Gastrocnemius medialis (tissue), 4 donors: ENCODE results near the gene LMO2. TPM values are rescaled to one million over a fixed set of nuclear protein-coding genes. Genes with fewer than 3 reads are reported as not detected.

ENCODE experiments used
- ATAC-seq, 2 donors: fragments of 150-250 bp; one replicate each; pipeline ENCODE4 v1.9.1; 2016
- DNase-seq, 2 donors: peaks; one replicate each; pipeline ENCODE4 v3.0.0-alpha.2; 2019
- H3K27ac ChIP-seq, 4 donors: fragments of 200-600 bp; sonication (generic); 1 replicate in 1 of 4; 2 replicates in 3 of 4; pipeline ENCODE4 v1.5.1; 2016 to 2018; ENCODE audit warnings: mild to moderate bottlenecking in 2 of 4, moderate library complexity in 1 of 4
- H3K27me3 ChIP-seq, 3 donors: fragments of 200-600 bp; sonication (generic) in 2 of 3; 1 replicate in 1 of 3; 2 replicates in 2 of 3; pipeline versions ENCODE4 v1.5.1 to v1.6.0; 2016 to 2019; ENCODE audit warnings: mild to moderate bottlenecking in 1 of 3, moderate library complexity in 1 of 3
- H3K36me3 ChIP-seq, 2 donors: fragments of 200-600 bp; sonication (generic) in 1 of 2; one replicate each; pipeline ENCODE4 v1.5.1; 2017 to 2018
- H3K4me1 ChIP-seq, 2 donors: fragments of 200-600 bp; sonication (generic) in 1 of 2; one replicate each; pipeline ENCODE4 v1.5.1; 2016 to 2017; ENCODE audit warnings: mild to moderate bottlenecking in 2 of 2
- H3K4me3 ChIP-seq, 4 donors: fragments of 200-600 bp; sonication (generic) in 3 of 4; 1 replicate in 1 of 4; 2 replicates in 3 of 4; pipeline ENCODE4 v1.5.1; 2016 to 2019; ENCODE audit warnings: mild to moderate bottlenecking in 2 of 4
- H3K9me3 ChIP-seq, 3 donors: fragments of 200-600 bp; sonication (generic) in 2 of 3; 1 replicate in 1 of 3; 2 replicates in 2 of 3; pipeline ENCODE4 v1.5.1; 2016 to 2019
- POLR2A ChIP-seq, 2 donors: fragments of 450-650 bp; IDR thresholded peaks; one replicate each; pipeline ENCODE4 v1.6.1; 2017; ENCODE audit warnings: antibody characterized with exemption in 2 of 2, mild to moderate bottlenecking in 2 of 2, moderate library complexity in 2 of 2
- in situ Hi-C, 4 donors: fragments of 200-750 bp; cut with MboI; loops; one replicate each; pipeline versions ENCODE4 v1.15.0 to v1.8.0; 2017; ENCODE audit warnings: low sequenced_read_pairs in 4 of 4
- intact Hi-C: fragments of 100-400 bp; cut with DNase I; formaldehyde crosslinking; loops from one replicate; pipeline ENCODE4 v1.15.1; 2023; ENCODE audit warnings: low total_unique reads
- total RNA-seq, 4 donors: library from RNA; depleted of rRNA; stranded (reverse); fragments of >200 nt; gene quantifications; one replicate each; pipeline versions ENCODE4 v1.1.0 to v1.2.3, GENCODE V29; 2016
- TF ChIP-seq, protein P1 (sequence below), 5 experiments: fragments of 450-650 bp in 3 of 5; fragments of 200-600 bp in 2 of 5; sonication (generic) in 2 of 5; IDR thresholded peaks in 4 of 5; conservative IDR thresholded peaks in 1 of 5; 1 replicate in 4 of 5; 2 replicates in 1 of 5; pipeline ENCODE4 v1.5.1; 2016 to 2019; ENCODE audit warnings: antibody characterized with exemption in 5 of 5, mild to moderate bottlenecking in 3 of 5, moderate library complexity in 3 of 5

The LMO2 gene
- total RNA-seq = 10 to 100 TPM in 3 of 4 donors, 1 to 10 TPM in 1; 5.3 to 41.9 (median 19.2) TPM

DNA sequence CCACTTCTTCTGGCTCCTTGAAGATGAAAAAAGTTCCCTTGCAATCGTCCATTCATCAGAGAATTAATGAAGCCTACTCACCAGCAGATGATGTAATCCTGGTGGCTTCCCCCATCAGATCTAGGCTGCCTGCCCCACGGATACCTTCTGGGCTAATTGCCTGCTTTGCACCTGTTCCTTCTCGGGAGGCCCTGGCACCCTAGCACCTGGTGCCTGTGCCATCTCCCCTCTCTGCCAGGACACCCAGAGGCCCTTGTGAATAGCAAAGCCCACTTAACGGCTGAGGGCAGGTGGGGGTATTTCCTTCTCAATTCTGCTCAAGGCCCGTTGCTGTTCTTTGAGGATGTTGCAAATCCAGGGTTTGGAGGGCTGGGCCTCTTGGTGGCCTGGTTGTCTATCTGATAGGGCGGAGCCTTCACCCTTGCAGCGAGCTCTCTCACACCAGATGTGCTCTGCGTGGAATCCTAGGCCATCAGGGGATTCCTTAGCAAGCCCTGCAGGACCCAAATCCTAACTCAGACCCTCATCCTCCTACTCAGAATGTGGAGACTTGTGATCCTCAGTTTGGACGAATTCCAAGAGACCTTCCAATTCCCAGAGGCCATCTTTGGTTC lies at the start of gene LMO2:
LMO2 (minus strand) TSS at position 363 of the 614 bp plus-strand sequence. CDS start 22,360 bp downstream, outside the sequence.
- in situ Hi-C loops (no loop called here), intact Hi-C loops (no loop called here)

DNA sequence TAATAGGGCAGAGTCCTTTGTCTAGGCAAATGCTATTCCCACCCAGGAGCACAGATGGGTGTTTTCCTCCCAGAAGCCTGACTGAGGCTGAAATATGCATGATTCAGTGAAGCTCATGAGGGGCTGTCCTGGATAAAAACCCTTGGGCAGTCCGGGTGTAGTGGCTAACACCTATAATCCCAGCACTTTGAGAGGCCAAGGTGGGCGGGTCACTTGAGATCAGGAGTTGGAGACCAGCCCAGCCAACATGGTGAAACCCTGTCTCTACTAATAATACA lies 48.6 kb upstream of the LMO2 start:
- in situ Hi-C loops = no loop called here
- H3K4me1 ChIP-seq = peaks cover 0 to 10% of the 10 kb centered on the region in 2 donors

More for the DNA sequence above, at the start of gene LMO2:
- peak in 1 of 2 donors; percentile 80 for DNase-seq
- H3K36me3 ChIP-seq = no peaks in the 10 kb centered on the region
- TF ChIP-seq POLR2A (IDR thresholded peaks at IDR 0.05) = no peak
- TF ChIP-seq, protein P1, sequence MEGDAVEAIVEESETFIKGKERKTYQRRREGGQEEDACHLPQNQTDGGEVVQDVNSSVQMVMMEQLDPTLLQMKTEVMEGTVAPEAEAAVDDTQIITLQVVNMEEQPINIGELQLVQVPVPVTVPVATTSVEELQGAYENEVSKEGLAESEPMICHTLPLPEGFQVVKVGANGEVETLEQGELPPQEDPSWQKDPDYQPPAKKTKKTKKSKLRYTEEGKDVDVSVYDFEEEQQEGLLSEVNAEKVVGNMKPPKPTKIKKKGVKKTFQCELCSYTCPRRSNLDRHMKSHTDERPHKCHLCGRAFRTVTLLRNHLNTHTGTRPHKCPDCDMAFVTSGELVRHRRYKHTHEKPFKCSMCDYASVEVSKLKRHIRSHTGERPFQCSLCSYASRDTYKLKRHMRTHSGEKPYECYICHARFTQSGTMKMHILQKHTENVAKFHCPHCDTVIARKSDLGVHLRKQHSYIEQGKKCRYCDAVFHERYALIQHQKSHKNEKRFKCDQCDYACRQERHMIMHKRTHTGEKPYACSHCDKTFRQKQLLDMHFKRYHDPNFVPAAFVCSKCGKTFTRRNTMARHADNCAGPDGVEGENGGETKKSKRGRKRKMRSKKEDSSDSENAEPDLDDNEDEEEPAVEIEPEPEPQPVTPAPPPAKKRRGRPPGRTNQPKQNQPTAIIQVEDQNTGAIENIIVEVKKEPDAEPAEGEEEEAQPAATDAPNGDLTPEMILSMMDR (IDR thresholded peaks at IDR 0.05 in 4 of 5, conservative IDR thresholded peaks at IDR 0.05 in 1 of 5) = no peak
- no peaks in the 10 kb centered on the region for H3K9me3 ChIP-seq
- H3K4me3 ChIP-seq = no peak within 1 kb of the TSS
- H3K27ac ChIP-seq = peak within 1 kb of the TSS; percentile 44 to 73 (median 68)
- H3K4me1 ChIP-seq = peaks cover 7 to 19% of the 10 kb centered on the region in 2 donors
- peak; percentile 40 to 68 for ATAC-seq
- no peaks in the 10 kb centered on the region for H3K27me3 ChIP-seq

DNA sequence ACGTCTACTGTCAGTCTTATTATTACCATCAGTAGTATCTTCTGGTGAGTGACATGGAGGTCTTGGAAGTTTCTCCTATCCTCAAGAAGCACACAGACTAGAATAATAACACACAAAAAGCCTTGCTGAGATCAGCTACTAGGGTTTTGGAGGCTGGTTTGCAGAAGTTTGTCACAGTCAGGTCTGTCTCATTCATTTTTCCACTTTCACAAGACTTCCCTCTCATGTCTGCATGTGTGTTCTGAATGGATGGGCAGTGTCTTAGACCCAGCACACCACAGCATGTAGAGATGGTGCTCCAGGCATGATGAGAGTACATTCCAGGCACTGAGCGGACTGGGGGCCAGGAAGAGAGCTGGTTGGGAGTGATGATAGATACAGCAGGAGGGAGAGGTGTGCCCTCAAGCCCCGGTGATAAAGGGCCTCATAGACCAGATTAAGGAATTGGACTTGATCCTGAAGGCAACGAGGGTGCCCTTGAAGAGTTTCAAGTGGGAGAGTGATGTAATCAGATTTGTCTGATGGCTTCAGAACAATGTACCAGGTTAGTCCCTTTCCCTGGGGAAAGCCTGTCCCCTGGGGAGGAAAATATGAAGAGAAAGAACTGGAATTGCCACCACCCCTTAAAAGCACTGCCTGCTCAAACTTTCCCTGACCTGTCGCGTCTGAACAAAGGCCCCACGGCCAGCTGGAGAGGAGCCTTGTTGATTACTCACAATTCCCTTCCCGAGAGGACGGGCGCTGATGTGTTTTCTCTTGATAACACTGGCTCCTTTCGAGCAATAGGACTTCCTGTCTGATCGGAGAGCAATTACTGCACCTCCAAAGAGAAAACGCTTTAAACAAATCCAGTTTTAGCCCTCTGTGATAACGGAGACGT lies 45.1 kb upstream of the LMO2 start:
- Histone ChIP-seq H3K36me3 (no peaks in the 10 kb centered on the region), H3K27me3 (no peaks in the 10 kb centered on the region), H3K4me1 (peaks cover 0 to 7% of the 10 kb centered on the region in 2 donors), H3K9me3 (no peaks in the 10 kb centered on the region), H3K4me3 (no peak overlapping the region), H3K27ac (peak overlapping the region in 2 of 4 donors; percentile 35 to 44)
- peak; percentile 25 to 39 for DNase-seq
- intact Hi-C loops = no loop called here
- peak; percentile 64 to 73 for ATAC-seq
- no peak for TF ChIP-seq POLR2A (IDR thresholded peaks at IDR 0.05)
- TF ChIP-seq, protein P1 (IDR thresholded peaks at IDR 0.05 in 4 of 5, conservative IDR thresholded peaks at IDR 0.05 in 1 of 5) = no peak
- in situ Hi-C loops = no loop called here

More for the DNA sequence above, 48.6 kb upstream of the LMO2 start:
- no peak overlapping the region for H3K4me3 ChIP-seq
- H3K27me3 ChIP-seq = no peaks in the 10 kb centered on the region
- TF ChIP-seq, protein P1 (IDR thresholded peaks at IDR 0.05 in 4 of 5, conservative IDR thresholded peaks at IDR 0.05 in 1 of 5) = no peak
- no peak for TF ChIP-seq POLR2A (IDR thresholded peaks at IDR 0.05)
- intact Hi-C loops = no loop called here
- ATAC-seq (no peak), DNase-seq (no peak)
- no peaks in the 10 kb centered on the region for H3K9me3 ChIP-seq
- H3K36me3 ChIP-seq = no peaks in the 10 kb centered on the region
- H3K27ac ChIP-seq = no peak overlapping the region

DNA sequence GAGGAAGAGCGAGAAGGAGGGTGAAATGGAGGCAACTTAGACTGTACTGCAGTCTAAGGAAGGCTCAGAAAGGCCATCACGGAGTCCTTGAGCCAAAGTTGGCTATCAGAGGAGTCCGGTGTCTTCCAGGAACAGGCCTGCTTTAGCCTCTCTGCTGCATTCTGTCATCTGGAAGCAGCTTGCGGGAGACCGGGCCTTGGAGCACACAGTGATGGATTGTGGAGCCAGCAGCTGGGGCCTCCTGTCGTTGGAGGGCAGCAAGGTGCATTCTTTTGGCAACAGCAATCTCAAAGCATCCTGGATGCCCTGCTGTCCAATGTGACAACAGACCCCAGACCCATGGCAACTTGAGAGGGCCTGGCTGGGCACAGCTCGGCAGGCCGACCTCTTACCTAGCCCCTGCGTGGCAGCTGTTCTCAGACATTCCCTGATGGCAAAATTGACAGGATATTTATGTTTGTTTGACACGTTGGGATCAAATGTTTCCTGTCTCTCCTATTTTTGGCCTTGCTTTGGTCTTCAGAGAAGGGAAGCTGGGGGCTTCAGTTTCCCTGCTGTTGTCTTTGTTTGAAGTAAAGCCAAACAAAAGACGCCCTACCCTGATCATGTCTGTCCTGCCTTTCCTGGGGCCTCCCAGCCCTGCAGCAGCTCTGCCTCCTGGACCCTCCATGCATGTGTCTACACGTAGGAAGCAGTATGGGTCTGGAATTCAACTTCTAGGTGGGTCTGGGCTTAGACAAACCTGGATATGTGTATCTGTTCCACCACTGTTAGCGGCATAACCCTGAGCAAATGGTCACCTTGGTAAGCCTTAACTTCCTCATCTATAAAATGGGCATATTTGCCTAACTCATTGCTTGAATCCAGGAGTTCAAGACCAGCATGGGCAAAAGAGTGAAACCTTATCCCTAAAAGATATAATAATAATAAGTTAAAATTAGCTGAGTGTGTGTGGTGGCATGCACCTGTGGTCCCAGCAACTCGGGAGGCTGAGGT lies 43.9 kb upstream of the LMO2 start:
- H3K4me1 ChIP-seq = peaks cover 7 to 11% of the 10 kb centered on the region in 2 donors
- intact Hi-C loops = no loop called here
- no peak for DNase-seq
- in situ Hi-C loops = no loop called here
- no peaks in the 10 kb centered on the region for H3K27me3 ChIP-seq
- H3K4me3 ChIP-seq = no peak overlapping the region
- no peaks in the 10 kb centered on the region for H3K9me3 ChIP-seq
- ATAC-seq = no peak
- H3K36me3 ChIP-seq = no peaks in the 10 kb centered on the region
- no peak overlapping the region for H3K27ac ChIP-seq
- TF ChIP-seq, protein P1 (IDR thresholded peaks at IDR 0.05 in 4 of 5, conservative IDR thresholded peaks at IDR 0.05 in 1 of 5) = no peak
- TF ChIP-seq POLR2A (IDR thresholded peaks at IDR 0.05) = no peak
